SK-N-SH (cell line): ENCODE data around the gene SLFN12. TPM values are rescaled to one million over a fixed set of nuclear protein-coding genes. Genes with fewer than 3 reads are reported as not detected.

ENCODE experiments used
- CTCF ChIA-PET: fragments of 300-600, 350-600 bp; formaldehyde crosslinking; extraction: SDS; loops from one replicate; lab custom pipeline; 2021; lab: Yijun Ruan, JAX
- POLR2A ChIA-PET: fragments of 350-600 bp; sonication (Branson Sonifier 250); formaldehyde crosslinking; extraction: SDS; loops from one replicate; lab custom pipeline; 2020; ENCODE audit warnings: antibody characterized with exemption, inconsistent platforms; lab: Yijun Ruan, JAX
- DNase-seq: peaks from one replicate; pipeline ENCODE4 v3.0.0; 2012
- H2AFZ ChIP-seq: fragments of 200-600 bp; sonication (generic); 2 replicates; pipeline ENCODE4 v1.8.1; 2016; ENCODE audit warnings: antibody characterized with exemption, mild to moderate bottlenecking, low read depth
- H3F3A ChIP-seq: fragments of 200-600 bp; sonication (generic); replicated peaks from 2 replicates; pipeline ENCODE3; 2016; ENCODE audit warnings: antibody characterized with exemption, mild to moderate bottlenecking; ENCODE audit not compliant: insufficient read depth
- H3K27ac ChIP-seq, 2 experiments: fragments of 200-500 bp in 1 of 2; fragments of 200-600 bp in 1 of 2; sonication (Bioruptor generic) in 1 of 2; sonication (generic), shearing (Covaris generic) in 1 of 2; 2 replicates each; pipeline versions ENCODE4 v1.5.1 to v1.6.1; 2014 to 2016; ENCODE audit warnings: low read depth in 2 of 2, inconsistent platforms in 1 of 2, low read length in 1 of 2, mild to moderate bottlenecking in 1 of 2, mixed read lengths in 1 of 2
- H3K27me3 ChIP-seq: fragments of 200-600 bp; sonication (generic), shearing (Covaris generic); 2 replicates; pipeline ENCODE4 v1.6.1; 2016; ENCODE audit warnings: mixed run types; ENCODE audit not compliant: insufficient read depth
- H3K36me3 ChIP-seq, 2 experiments: fragments of 200-500 bp in 1 of 2; fragments of 200-600 bp in 1 of 2; sonication (Bioruptor generic) in 1 of 2; sonication (generic) in 1 of 2; replicated peaks in 1 of 2; 2 replicates each; pipeline versions ENCODE3 to v1.5.1; 2014 to 2016; ENCODE audit warnings: low read length in 1 of 2, mild to moderate bottlenecking in 1 of 2; ENCODE audit not compliant: insufficient read depth in 2 of 2, control insufficient read depth in 1 of 2
- H3K4me1 ChIP-seq, 2 experiments: fragments of 200-500 bp in 1 of 2; fragments of 200-600 bp in 1 of 2; sonication (Bioruptor generic) in 1 of 2; sonication (generic), shearing (Covaris generic) in 1 of 2; 2 replicates each; pipeline versions ENCODE4 v1.5.1 to v1.6.1; 2014 to 2016; ENCODE audit warnings: low read depth in 1 of 2, low read length in 1 of 2, mixed run types in 1 of 2; ENCODE audit not compliant: insufficient read depth in 2 of 2, control insufficient read depth in 1 of 2
- H3K4me2 ChIP-seq: fragments of 200-600 bp; sonication (generic), shearing (Covaris generic); 2 replicates; pipeline ENCODE4 v1.6.1; 2017; ENCODE audit warnings: mixed run types
- H3K4me3 ChIP-seq, 2 experiments: fragments of 200-500 bp in 1 of 2; fragments of 200-600 bp in 1 of 2; sonication (Bioruptor generic) in 1 of 2; sonication (generic), shearing (Covaris generic) in 1 of 2; 2 replicates each; pipeline versions ENCODE4 v1.5.1 to v1.8.1; 2014 to 2016; ENCODE audit warnings: low read depth in 2 of 2, inconsistent platforms in 1 of 2, low read length in 1 of 2, mild to moderate bottlenecking in 1 of 2, mixed read lengths in 1 of 2, moderate library complexity in 1 of 2
- H3K79me2 ChIP-seq: fragments of 200-600 bp; sonication (generic); 2 replicates; pipeline ENCODE4 v1.8.1; 2017; ENCODE audit warnings: mild to moderate bottlenecking; ENCODE audit not compliant: insufficient read depth
- H3K9ac ChIP-seq: fragments of 200-600 bp; sonication (generic); 2 replicates; pipeline ENCODE4 v1.6.1; 2017; ENCODE audit warnings: mixed run types
- H3K9me2 ChIP-seq: fragments of 200-600 bp; sonication (generic); 2 replicates; pipeline ENCODE4 v1.6.1; 2017; ENCODE audit warnings: mixed run types
- H3K9me3 ChIP-seq: fragments of 200-600 bp; sonication (generic); 2 replicates; pipeline ENCODE4 v1.6.1; 2017; ENCODE audit warnings: mixed run types, mild to moderate bottlenecking, moderate library complexity
- H4K20me1 ChIP-seq: fragments of 200-600 bp; sonication (generic); 2 replicates; pipeline ENCODE4 v1.6.1; 2017; ENCODE audit warnings: mild to moderate bottlenecking, mixed run types; ENCODE audit not compliant: insufficient read depth
- CHD2 ChIP-seq: fragments of 150-350 bp; IDR thresholded peaks from 2 replicates; pipeline ENCODE4 v1.6.1; 2018; ENCODE audit warnings: low read length; ENCODE audit not compliant: partially characterized antibody
- FOXJ3 ChIP-seq: sonication (generic); formaldehyde crosslinking; IDR thresholded peaks from 2 replicates; pipeline ENCODE4 v1.5.1; 2020; ENCODE audit warnings: mild to moderate bottlenecking, missing genetic modification reagents
- MAX ChIP-seq: IDR thresholded peaks from 2 replicates; pipeline ENCODE4 v1.4.0; 2012; ENCODE audit warnings: low read depth
- NFIC ChIP-seq: IDR thresholded peaks from 2 replicates; pipeline ENCODE4 v1.4.0; 2012; ENCODE audit warnings: borderline replicate concordance
- NRF1 ChIP-seq: IDR thresholded peaks from 2 replicates; pipeline ENCODE4 v1.6.1; 2012; ENCODE audit warnings: low read depth, mild to moderate bottlenecking, low read length
- PBX3 ChIP-seq: IDR thresholded peaks from 2 replicates; pipeline ENCODE4; 2012
- POLR2AphosphoS5 ChIP-seq: IDR thresholded peaks from 2 replicates; pipeline ENCODE4 v1.6.1; 2012; ENCODE audit warnings: low read depth, low read length
- RCOR1 ChIP-seq: fragments of 150-350 bp; IDR thresholded peaks from 2 replicates; pipeline ENCODE4 v1.6.1; 2017; ENCODE audit warnings: antibody characterized with exemption, low read length
- RFX5 ChIP-seq: IDR thresholded peaks from 2 replicates; pipeline ENCODE4 v1.6.1; 2012; ENCODE audit warnings: mild to moderate bottlenecking, improper control_type of control experiment, low read length
- TAF1 ChIP-seq: IDR thresholded peaks from 2 replicates; pipeline ENCODE4 v1.6.1; 2012; ENCODE audit warnings: low read depth, mild to moderate bottlenecking, low read length, moderate library complexity, borderline replicate concordance
- USF2 ChIP-seq: fragments of 150-350 bp; IDR thresholded peaks from 2 replicates; pipeline ENCODE4 v1.6.1; 2017; ENCODE audit warnings: antibody characterized with exemption, low read length, low read depth, borderline replicate concordance
- YY1 ChIP-seq: IDR thresholded peaks from 2 replicates; pipeline ENCODE4 v1.4.0; 2012; ENCODE audit warnings: low read depth, mild to moderate bottlenecking
- WGBS: methylation state at CpG from one replicate; pipeline ENCODE4 v1.1.6; 2017; ENCODE audit warnings: low lambda C conversion rate; 5-methylcytosine and 5-hydroxymethylcytosine counted together
- polyA plus RNA-seq, 3 experiments: library from polyadenylated mRNA; depleted of rRNA; stranded (reverse); fragments of >200 nt; gene quantifications; 2 replicates each; pipeline ENCODE4 v1.2.3, GENCODE V29; 2012

Gene SLFN12
- 5.6 and 8.0 TPM in 2 replicates for polyA plus RNA-seq (2012; rRNA removed)
- 5.6 and 6.0 TPM in 2 replicates for polyA plus RNA-seq (2012; cell fraction: cytosol; rRNA removed)
- polyA plus RNA-seq (2012; cell fraction: nucleus; rRNA removed), result 11.3 and 19.2 TPM in 2 replicates

- H3K36me3 ChIP-seq, result no peaks in the 10 kb centered on the region
- peak within 1 kb of the TSS; percentile 85 for H3K27ac ChIP-seq
- CTCF ChIA-PET, result interaction anchor here (1.7 kb wide), 1 partner anchor 1071 kb away, joined by 4 read pairs; no protein-coding TSS in a partner anchor
- H3K9me2 ChIP-seq, result no peaks in the 10 kb centered on the region
- 26% methylated on average over 22 of the region's 22 CpGs for WGBS
- TF ChIP-seq TAF1, result peak; percentile 48
- peak; percentile 76; the same call in 1 of the 2 replicates for TF ChIP-seq POLR2AphosphoS5
- no peak for TF ChIP-seq NRF1
- no peak for TF ChIP-seq NFIC
- peak; percentile 75 for TF ChIP-seq RFX5
- no peak for TF ChIP-seq YY1
- TF ChIP-seq PBX3, result no peak
- TF ChIP-seq MAX, result peak; percentile 24; the same call in 1 of the 2 replicates
- POLR2A ChIA-PET, result interaction anchor here (0.7 kb wide), 1 partner anchor 285 kb away, joined by 3 read pairs; the partner anchor contains the start of gene UNC45B
- peaks cover 14% of the 10 kb centered on the region for H3F3A ChIP-seq
- peak within 1 kb of the TSS; percentile 95 for H2AFZ ChIP-seq
- H3K79me2 ChIP-seq, result peaks cover 46% of the 10 kb centered on the region
- no peaks in the 10 kb centered on the region for H4K20me1 ChIP-seq
- peak within 1 kb of the TSS; percentile 80 for H3K9ac ChIP-seq
- H3K9me3 ChIP-seq, result no peaks in the 10 kb centered on the region
- H3K4me2 ChIP-seq, result peak within 1 kb of the TSS; percentile 93
- no peak for DNase-seq
- H3K4me3 ChIP-seq, result peak within 1 kb of the TSS; percentile 52 to 76
- H3K4me1 ChIP-seq, result peaks cover 0 to 9% of the 10 kb centered on the region in 2 experiments; a peak in 3 of 4 replicates
- no peaks in the 10 kb centered on the region; the same call in 1 of the 2 replicates for H3K27me3 ChIP-seq
Observed at GRCh38 chr17:35432176-35433074, at the start of gene SLFN12. Gene SLFN12 (minus strand): TSS chr17:35432500. CDS start chr17:35423028, 9,472 bp downstream.

GRCh38 chr17:35479271-35479670 is 47.0 kb upstream of the SLFN12 start:
- DNase-seq, result no peak
- no peak overlapping the region for H3K9ac ChIP-seq
- no peaks in the 10 kb centered on the region for H3K36me3 ChIP-seq
- H3K4me2 ChIP-seq, result no peak overlapping the region
- no peaks in the 10 kb centered on the region for H3K9me2 ChIP-seq
- H3K4me3 ChIP-seq, result no peak overlapping the region
- no peaks in the 10 kb centered on the region for H3F3A ChIP-seq
- TF ChIP-seq CHD2 (no peak), USF2 (no peak), FOXJ3 (CRISPR knock-in tag) (no peak), YY1 (no peak), NRF1 (no peak), RCOR1 (no peak), POLR2AphosphoS5 (no peak)
- H3K27me3 ChIP-seq, result peaks cover 37% of the 10 kb centered on the region
- POLR2A ChIA-PET, result no interaction called here
- no peak overlapping the region for H3K27ac ChIP-seq
- H3K4me1 ChIP-seq, result no peaks in the 10 kb centered on the region
- CTCF ChIA-PET, result no interaction called here
- H4K20me1 ChIP-seq, result no peaks in the 10 kb centered on the region
- H3K9me3 ChIP-seq, result no peaks in the 10 kb centered on the region; the same call in 1 of the 2 replicates
- 3% methylated on average over 5 of the region's 5 CpGs for WGBS
- no peaks in the 10 kb centered on the region for H3K79me2 ChIP-seq
- H2AFZ ChIP-seq, result no peak overlapping the region
